NCI-H2029 treated with DMSO at 0.1 percent for 48 hours (cell line): Measurements from ENCODE around the gene SPRED2.

Experiments
- DNase-seq: peaks from one replicate; lab custom pipeline; 2025; lab: John Stamatoyannopoulos, UW

The SPRED2 gene

DNA sequence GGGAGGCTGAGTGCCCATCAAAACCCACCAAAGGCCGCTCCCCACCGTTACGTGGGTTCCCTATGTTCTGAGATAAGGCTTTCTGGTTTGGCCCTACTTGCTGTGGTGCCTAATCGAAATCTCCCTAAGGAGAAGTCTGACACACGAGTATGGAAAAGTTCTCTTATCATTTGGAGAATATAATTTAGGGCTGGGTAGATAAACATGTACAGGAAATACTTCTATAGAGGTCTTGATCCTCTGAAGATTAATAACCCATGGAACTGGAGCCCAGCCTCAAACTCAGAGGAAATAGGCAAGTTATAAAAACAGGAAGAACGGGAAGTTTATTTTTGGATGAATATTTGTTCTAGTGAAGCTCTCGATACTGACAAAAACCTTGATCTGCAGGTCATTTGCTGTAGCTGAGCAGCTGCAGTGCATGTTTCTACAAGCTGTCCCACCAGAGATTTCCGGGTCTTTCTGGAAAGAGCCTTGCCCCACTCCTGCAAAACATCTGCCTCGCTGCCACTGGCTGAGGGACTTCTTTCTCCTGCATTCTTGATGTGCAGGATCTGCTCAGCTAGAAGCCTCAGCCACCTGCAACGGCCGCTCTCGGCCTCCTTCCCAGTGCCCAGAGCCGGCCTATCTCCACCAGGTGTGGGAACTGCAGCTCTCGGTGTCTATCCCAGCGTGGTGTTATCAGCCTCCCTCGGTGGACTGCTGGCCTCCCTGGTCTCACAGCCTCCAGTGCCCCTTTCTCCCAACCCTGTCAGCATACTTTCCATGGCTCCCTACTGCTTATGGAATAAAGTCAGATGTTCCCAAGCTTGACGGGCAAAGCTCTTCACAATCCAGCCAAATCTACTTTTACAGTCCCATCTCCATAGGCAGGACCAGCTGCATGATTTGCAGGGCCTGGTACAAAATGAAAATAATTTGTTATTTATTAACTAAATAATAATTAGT is 48.6 kb downstream of the SPRED2 start:
- DNase-seq, result no peak

DNA sequence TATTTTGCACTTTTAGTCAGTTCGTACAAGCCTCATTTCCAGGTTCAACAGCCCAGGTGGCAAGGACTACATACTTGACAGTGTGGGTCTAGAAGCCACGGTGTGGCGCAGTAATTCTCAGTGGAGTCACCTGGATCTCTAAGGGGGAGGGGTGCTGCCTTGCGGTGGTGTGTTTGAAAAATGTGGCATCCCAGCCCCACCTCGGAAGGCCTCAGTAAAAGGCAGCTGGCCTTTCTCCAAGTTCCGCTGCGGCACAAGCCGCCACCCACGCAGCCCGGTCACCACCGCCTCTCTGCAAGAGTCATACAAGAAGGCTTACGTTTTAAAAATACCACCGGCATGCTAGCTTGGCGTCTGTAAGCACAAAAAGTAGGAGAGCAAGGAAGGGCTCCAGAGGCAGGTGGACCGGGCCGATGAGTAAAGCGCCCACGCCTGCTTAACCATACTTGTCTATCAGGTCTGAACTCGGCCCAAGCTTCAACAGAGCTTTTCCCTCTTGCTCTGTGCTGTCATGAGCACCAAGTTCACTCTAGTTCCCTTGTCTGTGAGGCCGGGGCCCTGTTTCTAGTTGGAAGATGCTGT is 49.5 kb downstream of the SPRED2 start:
- DNase-seq, result peak; percentile 36

DNA sequence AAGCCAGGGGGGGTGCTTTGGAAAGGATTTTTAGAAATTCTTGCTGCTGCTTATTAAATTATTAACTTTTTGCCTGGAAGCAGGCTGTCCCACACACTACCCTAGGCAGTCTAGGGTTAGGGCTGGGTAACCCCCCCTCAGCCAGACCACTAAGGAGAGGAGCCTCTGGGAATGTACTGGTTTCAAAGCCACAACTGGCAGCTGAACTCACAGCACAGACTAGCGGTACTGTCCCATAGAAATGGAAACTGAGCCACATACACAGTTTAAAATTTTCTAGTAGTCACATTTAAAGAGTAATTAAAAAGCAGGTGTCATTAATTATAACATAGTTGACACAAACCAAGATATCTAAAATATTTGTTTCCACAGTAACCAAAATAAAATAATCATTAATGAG is 50.1 kb downstream of the SPRED2 start:
- DNase-seq, result no peak

DNA sequence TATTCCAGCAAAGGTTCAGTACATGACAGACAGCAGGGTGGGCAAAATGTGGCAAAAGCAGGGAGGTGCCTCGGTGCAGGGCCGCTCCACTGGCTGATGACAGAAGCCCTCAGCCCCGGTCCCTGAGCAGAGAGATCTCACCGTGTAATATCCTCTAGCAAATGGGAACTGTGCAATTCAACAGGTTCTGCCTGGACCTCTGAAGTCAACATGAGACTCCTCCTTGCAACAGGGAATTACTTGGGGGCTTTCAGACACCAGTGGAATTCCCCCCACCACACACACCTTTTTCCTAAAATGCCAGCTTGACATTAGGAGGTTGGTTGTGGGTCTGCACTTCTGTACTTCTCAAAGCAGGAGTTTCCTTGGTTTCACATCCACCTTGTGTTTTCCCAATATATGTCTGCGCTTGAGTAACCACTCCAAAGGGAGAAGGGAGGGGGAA is 50.8 kb downstream of the SPRED2 start:
- DNase-seq, result no peak

DNA sequence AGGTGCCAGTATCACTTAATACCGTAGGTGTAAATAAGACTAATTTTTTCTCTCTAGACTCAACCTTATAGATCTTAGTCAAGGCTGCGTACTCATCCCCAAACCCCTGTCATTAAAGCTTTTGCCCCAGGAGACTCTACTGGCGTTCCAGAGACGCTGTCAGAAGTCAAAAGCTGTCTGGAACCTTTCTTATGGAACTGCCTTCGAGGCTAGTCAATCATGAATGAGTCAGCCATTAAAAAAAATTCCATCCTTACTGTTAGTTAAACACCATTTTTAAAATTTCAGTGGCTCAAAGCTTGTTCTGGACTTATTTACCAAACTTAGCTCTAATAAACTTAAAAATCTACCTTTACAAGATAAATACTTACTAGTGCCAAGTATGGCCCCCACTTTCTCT is 52.1 kb downstream of the SPRED2 start:
- DNase-seq, result no peak

DNA sequence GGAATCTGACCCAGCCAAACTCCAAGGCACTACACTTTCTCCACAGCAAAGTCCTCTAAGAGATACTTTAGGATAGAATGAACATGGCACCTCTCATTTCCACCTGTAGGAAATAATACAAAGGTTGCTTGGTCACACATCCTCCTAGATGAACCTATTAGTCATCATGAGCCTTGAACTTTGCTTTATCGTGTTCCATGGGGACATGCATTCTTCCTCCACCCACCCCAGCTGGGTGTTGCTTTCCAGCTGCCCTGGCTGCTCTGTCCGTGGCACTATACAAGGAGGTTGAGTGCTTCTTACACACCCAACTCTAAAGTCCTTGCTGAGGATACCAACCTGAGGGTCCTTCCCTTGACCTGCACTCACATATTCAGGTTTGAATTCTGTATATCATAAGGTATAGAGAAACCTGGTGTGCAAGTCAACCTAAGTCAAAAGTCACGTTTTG is 52.7 kb downstream of the SPRED2 start:
- no peak for DNase-seq

DNA sequence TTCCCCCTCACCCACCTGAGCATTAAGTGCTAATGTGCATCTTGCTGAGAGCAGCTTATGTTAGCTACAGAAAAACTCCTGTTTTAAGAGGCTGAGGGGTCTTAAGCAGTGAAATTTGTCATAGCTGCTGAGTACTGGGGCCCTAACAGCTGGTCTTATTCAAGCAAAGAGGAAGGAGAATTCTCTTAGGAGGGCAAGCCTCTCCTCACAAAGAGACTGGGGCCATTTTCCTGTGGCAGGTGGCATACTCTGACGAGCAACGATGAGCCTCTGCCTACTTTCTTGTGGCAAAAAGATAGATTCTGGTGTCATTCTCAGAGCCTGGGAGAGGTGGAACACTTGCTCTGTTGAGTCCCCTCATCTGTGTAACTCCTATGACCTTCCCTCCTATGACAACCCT is 53.2 kb downstream of the SPRED2 start:
- DNase-seq, result no peak

DNA sequence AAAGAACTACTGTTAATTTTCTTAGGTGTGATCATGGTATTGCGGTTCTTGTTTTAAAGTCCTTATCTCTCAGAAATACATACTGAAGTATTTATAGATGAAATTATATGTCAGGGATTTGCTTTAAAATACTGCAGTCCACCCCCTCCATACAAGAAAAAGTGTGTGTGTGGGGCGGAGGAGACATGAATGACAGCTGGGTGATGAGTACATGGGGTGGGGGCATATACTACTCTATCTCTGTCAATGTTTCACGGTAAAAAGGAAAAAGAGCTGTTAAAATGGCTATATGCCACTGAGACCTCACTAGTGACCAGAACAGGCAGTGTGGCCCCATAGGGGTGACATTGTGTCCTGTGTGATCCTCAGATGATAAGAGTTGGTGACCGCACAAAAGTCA is 54.1 kb downstream of the SPRED2 start:
- no peak for DNase-seq

DNA sequence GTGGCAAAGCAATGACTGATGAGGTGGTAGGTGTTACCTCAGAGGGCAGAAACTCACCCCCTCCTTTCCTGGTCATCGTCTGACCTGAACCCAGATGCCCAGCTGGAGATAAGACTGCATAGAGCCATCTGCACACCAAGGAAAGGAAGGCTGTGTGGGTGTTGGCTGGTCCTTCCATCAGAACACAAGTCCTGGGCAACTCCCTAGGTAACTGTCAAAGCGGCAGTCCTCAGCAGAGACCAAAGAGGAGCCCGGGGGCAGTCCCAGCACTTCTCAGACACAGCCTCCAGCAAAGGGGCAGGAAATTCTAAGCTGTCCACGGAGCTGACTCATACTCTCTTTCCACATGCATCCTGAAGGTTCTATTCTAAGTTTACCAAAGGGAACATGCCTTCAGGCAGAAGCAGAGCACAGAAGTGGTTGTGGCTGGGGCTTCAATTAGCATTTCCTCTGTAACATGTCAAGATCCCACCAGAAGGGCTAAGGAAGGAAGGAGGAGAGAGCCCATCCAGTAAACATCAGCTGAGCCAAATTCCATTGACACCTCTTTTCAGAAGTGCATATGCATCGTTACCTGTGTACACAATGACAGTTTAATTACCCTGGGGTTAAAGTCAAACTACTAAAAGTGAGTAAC is 54.7 kb downstream of the SPRED2 start:
- no peak for DNase-seq

DNA sequence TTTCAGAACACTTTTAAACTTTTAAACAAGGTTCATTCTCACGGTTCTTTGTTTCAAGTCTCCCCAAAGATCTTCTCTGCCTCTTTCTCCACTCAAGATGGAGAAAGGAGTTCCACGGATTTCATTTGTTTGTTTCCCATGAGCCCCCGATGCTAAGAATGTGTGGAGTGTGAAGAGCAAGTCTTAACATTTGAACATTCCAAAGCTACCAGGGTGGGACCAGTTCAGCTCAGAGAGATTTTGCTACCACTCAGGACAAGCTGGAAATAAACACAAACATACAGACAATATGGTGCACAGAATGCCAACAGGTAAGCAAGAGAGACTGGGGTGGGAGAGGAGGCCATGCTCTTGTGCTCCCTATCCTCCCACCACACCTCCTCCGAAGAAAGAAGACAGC is 56.7 kb downstream of the SPRED2 start:
- no peak for DNase-seq

DNA sequence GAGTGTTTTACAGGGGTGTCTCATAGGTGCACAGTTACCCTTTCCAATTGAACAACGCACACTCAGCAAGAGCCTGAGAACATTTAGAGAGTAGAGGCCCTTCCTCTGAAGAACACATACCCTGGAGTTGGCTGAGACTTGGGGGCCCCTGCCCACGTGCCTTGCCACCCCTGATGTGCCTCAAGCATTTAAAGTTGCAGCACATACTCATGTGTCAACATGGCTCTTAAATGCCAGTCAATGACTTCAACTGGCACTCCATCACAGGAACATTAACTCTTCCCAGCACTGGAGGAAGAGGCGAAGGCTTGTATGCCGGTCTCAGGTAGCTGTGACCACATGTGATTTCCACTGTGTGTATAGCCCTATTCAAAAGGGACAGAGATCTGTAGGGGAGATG is 57.4 kb downstream of the SPRED2 start:
- no peak for DNase-seq

DNA sequence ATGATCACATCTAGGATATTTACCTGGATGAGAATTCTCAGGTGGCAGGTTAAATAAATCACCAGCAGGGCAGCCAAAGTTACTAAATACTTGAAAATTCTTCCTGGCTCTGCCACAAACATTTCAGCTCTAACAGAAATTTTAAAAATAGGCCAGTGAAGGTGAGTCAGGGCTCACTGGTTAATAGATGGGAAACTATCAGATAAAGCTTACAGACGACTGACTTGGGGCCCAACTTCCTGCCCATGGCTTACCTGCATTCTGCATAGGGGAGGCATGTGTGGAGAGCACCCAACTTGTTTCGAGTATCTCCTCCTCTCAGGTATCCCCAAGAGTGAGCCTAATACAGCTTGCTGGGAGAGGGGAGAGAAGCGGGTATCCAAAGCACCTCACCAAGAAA is 57.8 kb downstream of the SPRED2 start:
- no peak for DNase-seq

DNA sequence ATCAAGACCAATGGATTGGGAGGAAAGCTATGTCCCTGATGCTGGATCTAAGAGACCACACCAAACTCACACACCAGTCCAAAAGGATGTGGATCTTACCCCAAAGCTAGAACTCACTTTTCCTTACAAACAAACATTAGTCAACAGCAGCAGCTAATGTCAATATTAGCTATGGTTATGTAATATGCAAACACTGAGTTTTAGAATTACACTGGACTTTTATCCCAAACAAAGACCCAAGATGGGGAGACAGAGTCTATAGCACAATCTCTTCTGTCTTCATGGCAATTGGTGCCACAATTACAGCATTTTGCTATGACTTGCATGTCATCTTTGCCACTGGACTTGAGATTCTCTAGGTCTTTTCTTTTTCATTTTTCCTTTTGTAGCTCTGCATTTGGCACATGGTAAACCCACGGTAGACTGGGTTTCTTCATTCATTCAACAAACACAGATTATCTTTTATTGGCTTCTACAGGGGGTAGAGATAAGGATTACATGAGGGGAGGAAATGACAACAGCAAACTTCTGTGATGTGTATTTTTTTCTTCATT is 59.0 kb downstream of the SPRED2 start:
- no peak for DNase-seq

DNA sequence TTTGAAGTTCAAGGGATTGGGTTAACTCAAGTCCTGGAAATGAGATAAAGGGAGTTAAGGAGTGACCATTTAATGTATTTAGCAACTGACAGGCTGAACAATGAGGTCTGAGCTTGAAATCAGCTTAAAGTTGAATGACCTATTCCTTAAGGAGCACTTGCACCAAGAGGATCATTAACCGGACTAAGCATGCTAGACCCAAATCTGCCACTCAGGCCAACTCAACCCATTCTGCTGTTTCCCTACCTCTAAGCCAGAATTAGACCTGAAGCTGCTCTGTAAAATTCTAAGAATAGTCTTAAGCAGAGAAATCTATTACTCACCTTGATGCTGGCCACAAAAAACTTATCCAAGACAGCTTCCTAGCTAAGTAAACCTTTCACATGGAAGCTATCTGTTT is 59.8 kb downstream of the SPRED2 start:
- no peak for DNase-seq

DNA sequence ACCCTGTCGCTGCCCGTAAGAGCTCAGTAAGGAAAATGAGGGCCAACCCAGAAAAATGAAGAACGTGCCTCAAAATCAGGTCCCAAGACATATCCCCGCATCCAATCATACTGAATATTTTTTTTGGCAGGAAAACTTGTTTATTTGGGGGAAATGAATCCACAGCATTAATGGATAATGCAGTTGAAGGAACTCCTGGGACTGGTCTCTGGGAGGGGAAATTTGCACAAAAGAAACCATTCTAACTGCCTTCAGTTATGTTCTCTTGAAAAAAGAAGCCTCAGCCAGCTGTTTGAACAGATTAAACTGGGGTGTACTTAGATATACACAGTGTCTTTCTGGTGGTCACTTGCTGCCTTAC is 61.3 kb downstream of the SPRED2 start:
- no peak for DNase-seq

DNA sequence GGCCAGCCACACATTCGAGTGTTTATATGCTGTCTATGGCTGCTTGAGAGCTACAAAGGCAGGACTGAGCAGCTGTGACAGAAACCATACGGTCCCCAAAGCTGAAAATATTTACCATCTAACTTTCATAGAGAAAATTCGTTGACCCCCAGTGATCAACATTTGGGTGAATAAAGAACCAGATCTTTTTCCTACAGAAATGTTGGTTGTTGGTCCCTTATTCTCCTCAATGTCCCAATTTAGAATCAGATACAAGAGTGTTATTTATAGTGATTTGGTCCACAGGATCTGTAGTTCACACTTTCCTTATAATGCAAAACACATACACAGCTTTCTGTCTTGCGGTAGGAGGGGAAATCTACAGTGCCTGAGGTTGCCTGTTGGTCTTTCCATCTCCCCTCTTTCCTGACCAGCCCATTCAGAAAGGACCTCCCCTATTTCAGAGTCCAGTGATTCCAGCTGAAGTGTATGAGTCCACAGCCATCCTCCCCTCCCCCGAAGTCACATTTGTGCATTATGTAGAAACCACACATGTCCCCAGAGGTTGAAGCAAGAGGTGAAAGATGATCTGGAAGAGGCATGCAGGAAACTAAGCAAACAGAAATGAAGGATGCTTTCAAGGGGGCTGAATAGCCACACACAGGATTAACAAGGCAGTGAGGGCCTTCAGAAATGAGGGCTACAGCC is 61.9 kb downstream of the SPRED2 start:
- peak; percentile 62 for DNase-seq

DNA sequence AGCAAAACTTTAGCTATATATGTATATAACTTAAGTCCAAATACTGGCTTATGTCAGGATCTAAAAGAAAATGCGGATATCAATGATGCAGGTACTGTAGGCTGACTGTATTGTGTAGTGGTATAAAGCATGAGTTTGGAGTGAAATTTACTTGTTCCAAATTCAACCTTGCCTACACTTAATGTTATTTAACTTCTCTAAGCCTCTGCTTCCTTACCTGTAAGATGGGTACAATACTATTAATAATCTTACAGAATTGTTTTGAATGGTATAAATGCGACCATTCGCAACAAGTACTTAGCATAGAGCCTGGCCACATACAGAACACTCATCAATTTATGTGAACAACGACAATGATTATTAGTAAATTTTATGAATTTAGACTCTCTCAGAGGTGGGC is 62.4 kb downstream of the SPRED2 start:
- DNase-seq, result no peak

DNA sequence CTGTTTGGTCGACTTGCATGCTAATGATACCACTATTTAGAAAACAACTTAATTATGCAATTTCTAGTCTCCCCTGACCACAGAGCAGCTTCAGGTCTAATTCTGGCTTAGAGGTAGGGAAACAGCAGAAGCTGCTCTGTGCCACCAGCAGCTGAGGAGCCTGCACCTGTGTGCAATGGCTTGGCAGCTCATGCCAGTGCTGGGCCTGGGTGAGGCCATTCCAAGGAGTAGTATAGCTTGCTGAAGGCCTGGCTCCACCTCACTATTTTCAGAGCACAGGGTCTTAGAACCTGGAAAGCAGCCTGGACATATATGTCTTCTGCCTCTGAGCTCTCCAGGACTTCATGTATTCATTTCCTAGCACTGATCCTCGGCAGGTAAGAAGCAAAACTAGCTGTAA is 62.8 kb downstream of the SPRED2 start:
- no peak for DNase-seq

DNA sequence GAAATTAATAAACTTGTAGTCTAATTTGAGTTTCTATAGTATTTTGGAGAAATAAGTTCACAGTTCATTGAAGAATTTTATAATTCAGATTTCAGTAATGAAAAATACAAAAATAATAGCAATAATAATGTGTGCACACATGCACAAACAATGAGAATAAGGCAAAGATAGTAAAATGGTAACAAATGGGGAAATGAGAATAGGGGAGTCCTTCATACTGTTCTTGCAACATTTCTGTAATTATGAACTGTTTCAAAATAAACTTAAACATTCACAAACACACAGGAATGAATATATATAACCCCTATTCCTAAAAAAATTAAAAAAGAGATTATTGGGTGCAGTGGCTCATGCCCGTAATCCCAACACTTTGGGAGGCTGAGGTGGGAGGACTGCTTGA is 63.9 kb downstream of the SPRED2 start:
- DNase-seq, result no peak

DNA sequence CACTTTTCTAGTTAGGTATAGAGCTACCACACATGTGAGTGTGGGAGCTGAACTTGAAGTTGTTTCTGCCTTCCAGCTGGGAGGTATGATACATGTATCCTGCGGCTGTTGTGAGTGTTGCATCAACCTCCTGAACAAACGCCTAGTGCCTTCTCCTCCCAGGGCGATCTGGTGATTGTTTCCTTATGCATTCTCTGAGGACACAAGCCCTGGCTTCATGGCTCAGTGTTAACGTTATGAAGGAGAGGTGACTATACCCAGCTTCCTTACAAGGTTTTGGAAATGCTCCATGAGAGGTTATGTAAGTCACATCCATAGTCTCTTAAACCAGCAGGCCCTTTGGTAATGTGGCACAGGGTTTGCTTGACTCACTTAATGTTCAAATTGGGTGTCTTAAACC is 64.9 kb downstream of the SPRED2 start:
- DNase-seq, result no peak

DNA sequence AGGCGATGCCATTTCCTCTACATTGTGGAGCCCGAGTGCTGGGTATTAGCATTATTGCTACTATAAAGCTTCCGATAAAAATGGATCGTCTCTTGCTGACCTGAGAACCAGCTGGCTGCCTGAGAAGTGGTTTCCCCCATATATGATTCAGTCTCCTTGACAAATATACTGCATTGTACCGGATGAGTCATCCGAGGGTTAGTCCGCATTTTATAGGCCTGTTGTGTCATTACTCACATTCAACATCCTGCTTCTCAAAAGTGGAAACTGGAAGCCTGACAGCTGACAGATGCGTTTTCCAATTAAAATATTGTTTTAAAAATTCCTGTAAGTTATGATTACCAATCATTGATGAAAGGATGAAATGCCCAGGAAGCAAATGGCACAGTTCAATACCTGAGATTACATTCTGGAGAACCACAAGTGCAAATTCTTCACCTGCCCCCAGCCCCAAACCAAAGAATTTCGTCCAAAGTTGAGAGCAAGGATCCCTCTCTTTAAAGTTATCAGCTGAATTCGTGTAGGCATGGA is 65.7 kb downstream of the SPRED2 start:
- DNase-seq, result peak; percentile 55
